G401 (cell line): ENCODE results near the gene RAD23B. TPM values are rescaled to one million over a fixed set of nuclear protein-coding genes. Genes with fewer than 3 reads are reported as not detected.

Source experiments
- DNase-seq: peaks from one replicate; pipeline ENCODE4 v3.0.0-alpha.2; 2015; ENCODE audit warnings: low spot score
- in situ Hi-C: cut with HindIII; loops from 2 replicates; pipeline ENCODE4 v1.10.0; 2016; ENCODE audit warnings: low sequenced_read_pairs, mixed read lengths
- total RNA-seq: library from RNA; depleted of rRNA; stranded (reverse); fragments of >200 nt; shearing (Covaris generic); gene quantifications from 2 replicates; pipeline ENCODE4 v1.2.3, GENCODE V29; 2014; rRNA removed

Gene RAD23B
- total RNA-seq, 1 experiment from 2014 or later: 208 TPM

- in situ Hi-C loops: no loop called here
- no peak for DNase-seq
Observed at GRCh38 chr9:107358986-107359385, 75.9 kb downstream of the RAD23B start.

- in situ Hi-C loops: no loop called here
- DNase-seq: no peak
Observed at GRCh38 chr9:107360098-107360497, 77.0 kb downstream of the RAD23B start.

- DNase-seq: no peak
- in situ Hi-C loops: no loop called here
Observed at GRCh38 chr9:107361816-107362215, 78.7 kb downstream of the RAD23B start.

GRCh38 chr9:107363516-107364152 is 80.6 kb downstream of the RAD23B start:
- in situ Hi-C loops: no loop called here
- DNase-seq: peak; percentile 19

GRCh38 chr9:107367727-107368502 is 84.8 kb downstream of the RAD23B start:
- no peak for DNase-seq
- in situ Hi-C loops: no loop called here

GRCh38 chr9:107368696-107369095 is 85.6 kb downstream of the RAD23B start:
- DNase-seq: no peak
- in situ Hi-C loops: no loop called here

- in situ Hi-C loops: no loop called here
- no peak for DNase-seq
Observed at GRCh38 chr9:107373809-107374208, 90.7 kb downstream of the RAD23B start.

- in situ Hi-C loops: no loop called here
- DNase-seq: no peak
Observed at GRCh38 chr9:107375001-107375400, 91.9 kb downstream of the RAD23B start.

- in situ Hi-C loops: no loop called here
- DNase-seq: no peak
Observed at GRCh38 chr9:107375651-107376369, 92.7 kb downstream of the RAD23B start.

- in situ Hi-C loops: no loop called here
- peak; percentile 76 for DNase-seq
Observed at GRCh38 chr9:107378006-107378405, 94.9 kb downstream of the RAD23B start.

Other genes with a start within 250 kb of the RAD23B start
- gene KLF4, start 206.5 kb downstream of the RAD23B start, total RNA-seq: 0.68 TPM in 1 of 2 replicates, not detected in the other